GM15510 (cell line): ENCODE data around the gene QRSL1.

ENCODE experiments used
- POLR2A ChIP-seq: IDR thresholded peaks from 3 replicates; pipeline ENCODE4 v1.6.1; 2011; ENCODE audit warnings: borderline replicate concordance; ENCODE audit not compliant: insufficient read length; ENCODE audit errors: extremely low read depth

QRSL1 gene

GRCh38 chr6:106629103-106629858, at the start of gene QRSL1, which contains the start of gene RTN4IP1:
Gene QRSL1, plus strand, starts transcription at chr6:106629578. Its CDS starts 104 bp downstream, at chr6:106629682.
Gene RTN4IP1, minus strand, starts transcription at chr6:106629498. Its CDS starts 477 bp downstream, at chr6:106629021.
- TF ChIP-seq POLR2A, result peak; percentile 48

- no peak for TF ChIP-seq POLR2A
Observed at GRCh38 chr6:106581468-106581867, 47.9 kb upstream of the QRSL1 start.

- no peak for TF ChIP-seq POLR2A
Observed at GRCh38 chr6:106586815-106587415, 42.5 kb upstream of the QRSL1 start.

- TF ChIP-seq POLR2A, result no peak
Observed at GRCh38 chr6:106591111-106591825, 38.1 kb upstream of the QRSL1 start.

GRCh38 chr6:106599440-106599839, 29.9 kb upstream of the QRSL1 start:
- no peak for TF ChIP-seq POLR2A

GRCh38 chr6:106600329-106600728, 29.0 kb upstream of the QRSL1 start:
- no peak for TF ChIP-seq POLR2A

- TF ChIP-seq POLR2A, result no peak
Observed at GRCh38 chr6:106608080-106608668, 21.2 kb upstream of the QRSL1 start.

- TF ChIP-seq POLR2A, result no peak
Observed at GRCh38 chr6:106609699-106610098, 19.7 kb upstream of the QRSL1 start.

GRCh38 chr6:106611030-106611429, 18.3 kb upstream of the QRSL1 start:
- TF ChIP-seq POLR2A, result no peak

- TF ChIP-seq POLR2A, result no peak
Observed at GRCh38 chr6:106612671-106613416, 16.5 kb upstream of the QRSL1 start.

- TF ChIP-seq POLR2A, result no peak
Observed at GRCh38 chr6:106613590-106613989, 15.8 kb upstream of the QRSL1 start.

GRCh38 chr6:106614166-106614565, 15.2 kb upstream of the QRSL1 start:
- no peak for TF ChIP-seq POLR2A

GRCh38 chr6:106614592-106615257, 14.7 kb upstream of the QRSL1 start:
- TF ChIP-seq POLR2A, result no peak

- TF ChIP-seq POLR2A, result no peak
Observed at GRCh38 chr6:106617302-106617701, 12.1 kb upstream of the QRSL1 start.
